GM12878 (cell line): Measurements from ENCODE around the gene CALHM3. TPM values are rescaled to one million over a fixed set of nuclear protein-coding genes. Genes with fewer than 3 reads are reported as not detected.
"Not testable (repeated sequence)": the region's sequence is repeated elsewhere in the genome, so short reads cannot be mapped to it uniquely, and the experiment has no call there.

ENCODE experiments used
- ATAC-seq: fragments of 200-7000 bp; cut with Tn5 transposase; 3 replicates; pipeline ENCODE4 v1.9.1; 2020; ENCODE audit warnings: mild to moderate bottlenecking, moderate library complexity
- BruUV-seq: library from RNA; stranded (reverse); fragments of 400-500 nt; replicated peaks from 2 replicates; lab custom pipeline; 2021; lab: Mats Ljungman, UMichigan
- CTCF ChIA-PET: fragments of 300-600 bp; sonication (Branson Sonifier 250); formaldehyde crosslinking; extraction: SDS; loops from one replicate; lab custom pipeline; 2021; ENCODE audit warnings: inconsistent platforms; lab: Yijun Ruan, JAX
- POLR2A ChIA-PET: fragments of 350-600 bp; formaldehyde crosslinking; extraction: SDS; loops from one replicate; lab custom pipeline; 2021; ENCODE audit warnings: inconsistent platforms; lab: Charles Lee
- RAD21 ChIA-PET: fragments of 300-600 bp; sonication (Branson Sonifier 250); formaldehyde crosslinking; loops from one replicate; lab custom pipeline; 2023; ENCODE audit warnings: antibody characterized with exemption; ENCODE audit not compliant: unreplicated experiment; lab: Charles Lee
- SMC1A ChIA-PET: fragments of 300-600 bp; sonication (Branson Sonifier 250); formaldehyde crosslinking; loops from one replicate; lab custom pipeline; 2023; ENCODE audit not compliant: unreplicated experiment, uncharacterized antibody; lab: Charles Lee
- DNase-seq: peaks from one replicate; pipeline ENCODE4 v3.0.0-alpha.2; 2011; ENCODE audit warnings: low read depth, low spot score
- FAIRE-seq: peaks from 3 replicates; lab custom pipeline; 2011; peaks lifted over from hg19 to GRCh38; lab: Jason Lieb, UNC
- H2AFZ ChIP-seq: 2 replicates; pipeline ENCODE4 v1.6.0; 2011; ENCODE audit warnings: low read depth, low read length, control low read depth; ENCODE audit not compliant: control insufficient read depth
- H3K27ac ChIP-seq: 2 replicates; pipeline ENCODE4 v1.5.1; 2011; ENCODE audit warnings: control low read depth; ENCODE audit not compliant: control insufficient read depth, insufficient read depth
- H3K27me3 ChIP-seq, 2 experiments: replicated peaks in 1 of 2; 2 replicates each; pipeline versions ENCODE4 v1.6.0 to v1.6.1; 2011; ENCODE audit warnings: low read length in 1 of 2; ENCODE audit not compliant: control insufficient read depth in 2 of 2, insufficient read depth in 2 of 2
- H3K36me3 ChIP-seq, 2 experiments: 2 replicates each; pipeline ENCODE4 v1.5.1; 2011; ENCODE audit warnings: low read length in 1 of 2; ENCODE audit not compliant: control insufficient read depth in 2 of 2, insufficient read depth in 2 of 2
- H3K4me1 ChIP-seq: 2 replicates; pipeline ENCODE4 v1.6.1; 2011; ENCODE audit warnings: mild to moderate bottlenecking, low read length, moderate library complexity, mixed read lengths; ENCODE audit not compliant: control insufficient read depth, insufficient read depth
- H3K4me2 ChIP-seq: 2 replicates; pipeline ENCODE4 v1.6.0; 2011; ENCODE audit warnings: control low read depth; ENCODE audit not compliant: control insufficient read depth, insufficient read depth
- H3K4me3 ChIP-seq: fragments of 200-600 bp; sonication (generic); 2 replicates; pipeline ENCODE4 v1.5.1; 2016
- H3K79me2 ChIP-seq: 2 replicates; pipeline ENCODE4 v1.6.0; 2011; ENCODE audit warnings: low read length; ENCODE audit not compliant: control insufficient read depth, insufficient read depth
- H3K9ac ChIP-seq: 2 replicates; pipeline ENCODE4 v1.8.0; 2011; ENCODE audit warnings: low read length, control low read depth, mixed read lengths; ENCODE audit not compliant: control insufficient read depth, insufficient read depth
- H3K9me3 ChIP-seq: replicated peaks from 3 replicates; pipeline ENCODE4 v1.5.1; 2011; ENCODE audit warnings: mild to moderate bottlenecking, low read length; ENCODE audit not compliant: control insufficient read depth, insufficient read depth
- H4K20me1 ChIP-seq: 2 replicates; pipeline ENCODE4 v1.6.0; 2011; ENCODE audit not compliant: control insufficient read depth, insufficient read depth
- CREB1 ChIP-seq: IDR thresholded peaks from 2 replicates; pipeline ENCODE4 v1.6.1; 2012; ENCODE audit warnings: low read depth, mild to moderate bottlenecking, inconsistent platforms
- LARP7 ChIP-seq: fragments of 450-650 bp; IDR thresholded peaks from 2 replicates; pipeline ENCODE4 v1.6.1; 2017; ENCODE audit warnings: mild to moderate bottlenecking
- TAF1 ChIP-seq: IDR thresholded peaks from 2 replicates; pipeline ENCODE4 v1.6.1; 2011; ENCODE audit warnings: mild to moderate bottlenecking, low read depth, low read length, borderline replicate concordance
- ZNF207 ChIP-seq: fragments of 450-650 bp; IDR thresholded peaks from 2 replicates; pipeline ENCODE4 v1.6.1; 2014; ENCODE audit warnings: antibody characterized with exemption, mild to moderate bottlenecking, borderline replicate concordance
- ZNF384 ChIP-seq: IDR thresholded peaks from 2 replicates; pipeline ENCODE4 v1.6.1; 2012; ENCODE audit warnings: low read depth, mild to moderate bottlenecking, low read length, improper control_type of control experiment, borderline replicate concordance
- WGBS: methylation state at CpG from one replicate; pipeline ENCODE4 v1.1.6; 2016; ENCODE audit warnings: low lambda C conversion rate; ENCODE audit not compliant: insufficient replicate concordance, insufficient coverage; ENCODE audit errors: missing lambda C conversion rate; 5-methylcytosine and 5-hydroxymethylcytosine counted together
- in situ Hi-C: fragments of 300-500 bp; cut with MboI; formaldehyde crosslinking; loops from 9 replicates; pipeline ENCODE4 v1.14.3; 2018; ENCODE audit warnings: mixed read lengths
- intact Hi-C: fragments of 100-400 bp; cut with micrococcal nuclease; formaldehyde crosslinking; loops from one replicate; pipeline ENCODE4 v1.14.2; 2022; ENCODE audit not compliant: unreplicated experiment
- polyA plus RNA-seq, 11 experiments: library from polyadenylated mRNA; depleted of rRNA in 4 of 11; unstranded in 6 of 11; stranded (reverse) in 5 of 11; fragments of >200 nt; fragmentation: Nextera tagmentation in 4 of 11; fragmentation: Illumina TruSeq in 1 of 11; extraction: Ambion mirVana in 4 of 11; extraction: Trizol in 1 of 11; gene quantifications; 1 replicate in 1 of 11; 2 replicates in 10 of 11; pipeline versions ENCODE4 v1.2.1 to v1.2.3, GENCODE V29; 2011 to 2016; ENCODE audit warnings: inconsistent platforms in 2 of 11, missing spikeins in 2 of 11, low read depth in 1 of 11
- total RNA-seq, 4 experiments: library from RNA; depleted of rRNA in 3 of 4; stranded (reverse); fragments of >200 nt in 3 of 4; fragmentation: Illumina TruSeq in 1 of 4; extraction: Trizol in 1 of 4; gene quantifications; 2 replicates each; pipeline versions ENCODE4 v1.2.1 to v1.2.3, GENCODE V29; 2013 to 2021
- TF ChIP-seq, protein P1 (sequence below): fragments of 450-650 bp; IDR thresholded peaks from 2 replicates; pipeline ENCODE4 v1.6.1; 2018; ENCODE audit warnings: borderline replicate concordance, mild to moderate bottlenecking; ENCODE audit not compliant: partially characterized antibody
- TF ChIP-seq, protein P2 (sequence below): fragments of 450-650 bp; IDR thresholded peaks from 2 replicates; pipeline ENCODE4 v1.6.1; 2017; ENCODE audit warnings: mild to moderate bottlenecking
- TF ChIP-seq, protein P3 (sequence below): fragments of 150-350 bp; IDR thresholded peaks from 2 replicates; pipeline ENCODE4 v1.6.1; 2014; ENCODE audit warnings: mild to moderate bottlenecking, low read depth, low read length

The CALHM3 gene
- total and polyA plus RNA-seq, 10 of the 15 experiments (the other 5 are each of a cell fraction or from before 2014, with no cell fraction given) = 0.03 to 0.42 (median 0.11) TPM; not detected in 5

DNA sequence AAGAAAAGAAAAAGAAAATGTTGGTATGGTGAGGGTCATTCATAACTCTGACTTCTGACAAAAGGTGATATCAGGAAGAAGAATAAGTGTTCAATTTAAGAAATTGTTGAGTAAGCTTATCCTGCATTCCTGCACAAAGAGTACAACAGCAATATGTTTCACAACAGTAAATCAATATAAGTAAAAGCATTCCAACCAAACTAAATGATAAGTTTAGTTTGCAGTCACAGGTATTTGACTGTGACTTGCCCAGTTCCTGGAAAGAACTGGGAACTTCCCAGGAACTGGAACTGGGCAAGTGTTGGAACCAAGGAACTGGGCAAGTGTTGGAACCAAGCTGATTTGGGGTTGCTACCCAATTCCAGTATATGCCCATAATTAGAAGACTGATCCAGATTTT, 49.5 kb upstream of the CALHM3 start:
- no peak overlapping the region for H3K4me2 ChIP-seq
- H2AFZ ChIP-seq = no peak overlapping the region
- in situ Hi-C loops = no loop called here

DNA sequence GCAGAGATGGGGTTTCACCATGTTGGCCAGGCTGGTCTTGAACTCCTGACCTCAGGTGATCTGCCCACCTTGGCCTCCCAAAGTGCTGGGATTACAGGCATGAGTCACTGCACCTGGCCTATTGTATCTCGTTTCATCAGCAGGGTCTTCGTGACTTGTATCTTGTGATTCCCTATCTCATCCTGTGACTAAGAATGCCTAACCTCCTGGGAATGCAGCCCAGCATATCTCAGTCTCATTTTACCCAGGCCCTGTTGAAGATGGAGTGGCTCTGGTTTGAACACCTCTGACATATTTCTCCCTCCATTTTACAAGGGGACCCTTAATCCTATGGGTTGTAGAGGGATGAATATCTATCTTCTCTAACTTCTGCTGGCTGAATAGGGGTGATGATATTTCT, 48.4 kb upstream of the CALHM3 start:
- not testable (repeated sequence) for H3K4me2 ChIP-seq, DNase-seq, H3K9me3 ChIP-seq

More for the DNA sequence above, 49.5 kb upstream of the CALHM3 start:
- ChIA-PET RAD21 (interaction anchor here (0.7 kb wide), 1 partner anchor 111 kb away, joined by 3 read pairs; no protein-coding TSS in a partner anchor), SMC1A (no interaction called here), POLR2A (interaction anchor here (0.7 kb wide), 1 partner anchor 14 kb away, joined by 5 read pairs; no protein-coding TSS in a partner anchor), CTCF (interaction anchor here (0.6 to 1.6 kb wide), 6 partner anchors 10 to 692 kb away, joined by 3 read pairs; no protein-coding TSS in a partner anchor)
- TF ChIP-seq, protein P1, sequence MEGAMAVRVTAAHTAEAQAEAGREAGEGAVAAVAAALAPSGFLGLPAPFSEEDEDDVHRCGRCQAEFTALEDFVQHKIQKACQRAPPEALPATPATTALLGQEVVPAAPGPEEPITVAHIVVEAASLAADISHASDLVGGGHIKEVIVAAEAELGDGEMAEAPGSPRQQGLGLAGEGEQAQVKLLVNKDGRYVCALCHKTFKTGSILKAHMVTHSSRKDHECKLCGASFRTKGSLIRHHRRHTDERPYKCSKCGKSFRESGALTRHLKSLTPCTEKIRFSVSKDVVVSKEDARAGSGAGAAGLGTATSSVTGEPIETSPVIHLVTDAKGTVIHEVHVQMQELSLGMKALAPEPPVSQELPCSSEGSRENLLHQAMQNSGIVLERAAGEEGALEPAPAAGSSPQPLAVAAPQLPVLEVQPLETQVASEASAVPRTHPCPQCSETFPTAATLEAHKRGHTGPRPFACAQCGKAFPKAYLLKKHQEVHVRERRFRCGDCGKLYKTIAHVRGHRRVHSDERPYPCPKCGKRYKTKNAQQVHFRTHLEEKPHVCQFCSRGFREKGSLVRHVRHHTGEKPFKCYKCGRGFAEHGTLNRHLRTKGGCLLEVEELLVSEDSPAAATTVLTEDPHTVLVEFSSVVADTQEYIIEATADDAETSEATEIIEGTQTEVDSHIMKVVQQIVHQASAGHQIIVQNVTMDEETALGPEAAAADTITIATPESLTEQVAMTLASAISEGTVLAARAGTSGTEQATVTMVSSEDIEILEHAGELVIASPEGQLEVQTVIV = no peak
- TF ChIP-seq TAF1 (no peak), LARP7 (no peak), CREB1 (no peak), ZNF207 (no peak), ZNF384 (no peak)
- TF ChIP-seq, protein P2, sequence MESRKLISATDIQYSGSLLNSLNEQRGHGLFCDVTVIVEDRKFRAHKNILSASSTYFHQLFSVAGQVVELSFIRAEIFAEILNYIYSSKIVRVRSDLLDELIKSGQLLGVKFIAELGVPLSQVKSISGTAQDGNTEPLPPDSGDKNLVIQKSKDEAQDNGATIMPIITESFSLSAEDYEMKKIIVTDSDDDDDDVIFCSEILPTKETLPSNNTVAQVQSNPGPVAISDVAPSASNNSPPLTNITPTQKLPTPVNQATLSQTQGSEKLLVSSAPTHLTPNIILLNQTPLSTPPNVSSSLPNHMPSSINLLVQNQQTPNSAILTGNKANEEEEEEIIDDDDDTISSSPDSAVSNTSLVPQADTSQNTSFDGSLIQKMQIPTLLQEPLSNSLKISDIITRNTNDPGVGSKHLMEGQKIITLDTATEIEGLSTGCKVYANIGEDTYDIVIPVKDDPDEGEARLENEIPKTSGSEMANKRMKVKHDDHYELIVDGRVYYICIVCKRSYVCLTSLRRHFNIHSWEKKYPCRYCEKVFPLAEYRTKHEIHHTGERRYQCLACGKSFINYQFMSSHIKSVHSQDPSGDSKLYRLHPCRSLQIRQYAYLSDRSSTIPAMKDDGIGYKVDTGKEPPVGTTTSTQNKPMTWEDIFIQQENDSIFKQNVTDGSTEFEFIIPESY = no peak
- TF ChIP-seq, protein P3, sequence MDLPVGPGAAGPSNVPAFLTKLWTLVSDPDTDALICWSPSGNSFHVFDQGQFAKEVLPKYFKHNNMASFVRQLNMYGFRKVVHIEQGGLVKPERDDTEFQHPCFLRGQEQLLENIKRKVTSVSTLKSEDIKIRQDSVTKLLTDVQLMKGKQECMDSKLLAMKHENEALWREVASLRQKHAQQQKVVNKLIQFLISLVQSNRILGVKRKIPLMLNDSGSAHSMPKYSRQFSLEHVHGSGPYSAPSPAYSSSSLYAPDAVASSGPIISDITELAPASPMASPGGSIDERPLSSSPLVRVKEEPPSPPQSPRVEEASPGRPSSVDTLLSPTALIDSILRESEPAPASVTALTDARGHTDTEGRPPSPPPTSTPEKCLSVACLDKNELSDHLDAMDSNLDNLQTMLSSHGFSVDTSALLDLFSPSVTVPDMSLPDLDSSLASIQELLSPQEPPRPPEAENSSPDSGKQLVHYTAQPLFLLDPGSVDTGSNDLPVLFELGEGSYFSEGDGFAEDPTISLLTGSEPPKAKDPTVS = no peak
- DNase-seq (no peak), FAIRE-seq (no peak), ATAC-seq (no peak)
- no TSS peak for BruUV-seq
- H3K4me1 ChIP-seq = no peaks in the 10 kb centered on the region
- H3K79me2 ChIP-seq = no peaks in the 10 kb centered on the region
- no peaks in the 10 kb centered on the region; the same call in 2 of the 3 replicates for H3K9me3 ChIP-seq
- H3K4me3 ChIP-seq = no peak overlapping the region
- no peak overlapping the region for H3K27ac ChIP-seq
- intact Hi-C loops = no loop called here
- H3K9ac ChIP-seq = no peak overlapping the region
- H3K36me3 ChIP-seq = no peaks in the 10 kb centered on the region
- H3K27me3 ChIP-seq = peaks cover 0 to 2% of the 10 kb centered on the region in 2 experiments; a peak in 1 of 4 replicates
- H4K20me1 ChIP-seq = no peaks in the 10 kb centered on the region

More for the DNA sequence above, 48.4 kb upstream of the CALHM3 start:
- H3K27ac ChIP-seq, H3K4me3 ChIP-seq, ATAC-seq, H3K4me1 ChIP-seq, H3K79me2 ChIP-seq, H3K27me3 ChIP-seq, H3K9ac ChIP-seq, POLR2A ChIA-PET, in situ Hi-C loops, intact Hi-C loops, SMC1A ChIA-PET, H4K20me1 ChIP-seq, H3K36me3 ChIP-seq, FAIRE-seq, BruUV-seq, H2AFZ ChIP-seq, RAD21 ChIA-PET: not testable (repeated sequence)
- WGBS = 14% methylated on average over 2 of the region's 2 CpGs
- CTCF ChIA-PET = interaction anchor here (0.9 to 1.6 kb wide), 2 partner anchors 13 to 15 kb away, joined by 3 read pairs; no protein-coding TSS in a partner anchor
